GM18508 (cell line): ENCODE measurements around the gene RBBP8NL.

Experiments
- ATAC-seq: cut with Tn5 transposase; IDR thresholded peaks from one replicate; pipeline ENCODE4 v1.9.1; 2021; ENCODE audit warnings: moderate number of reproducible peaks; ENCODE audit not compliant: insufficient read depth, unreplicated experiment

Gene RBBP8NL

DNA sequence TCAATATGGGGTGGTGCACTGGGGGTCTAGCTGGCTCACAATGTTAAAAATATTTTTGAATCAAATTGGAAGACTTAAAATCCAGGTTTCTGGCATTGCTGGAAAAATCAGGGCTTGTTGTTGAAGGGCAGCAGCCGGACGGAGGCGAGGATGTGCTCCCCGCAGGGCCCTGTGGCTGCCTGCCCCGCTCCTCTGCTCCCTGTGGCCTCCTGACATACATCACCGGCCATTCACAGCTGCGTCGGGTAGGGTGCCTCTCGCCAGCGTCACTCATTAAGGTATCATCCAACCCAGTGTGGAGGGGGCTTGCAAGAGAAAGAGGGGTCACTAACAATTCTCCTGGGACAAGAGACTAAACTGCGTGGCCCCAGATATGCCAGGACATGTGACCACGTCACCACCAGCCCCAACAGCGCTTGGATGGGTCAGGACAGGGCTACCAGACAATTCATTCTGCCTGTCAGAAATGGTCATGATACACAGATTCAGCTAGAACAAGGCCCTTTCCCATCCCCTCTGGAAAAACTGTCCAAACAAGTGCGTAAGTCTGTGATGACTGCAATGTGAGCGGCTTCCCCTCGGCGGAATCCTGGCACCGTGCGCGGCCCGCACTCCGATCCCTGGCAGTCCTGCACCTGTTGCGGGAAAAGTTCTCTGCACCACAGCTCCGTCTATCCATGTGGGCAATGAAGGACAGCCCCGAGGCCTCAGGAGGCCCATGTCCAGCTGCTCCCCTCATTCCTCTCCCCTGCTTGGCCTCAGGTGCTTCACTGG, 36.5 kb upstream of the RBBP8NL start:
- ATAC-seq = no peak

DNA sequence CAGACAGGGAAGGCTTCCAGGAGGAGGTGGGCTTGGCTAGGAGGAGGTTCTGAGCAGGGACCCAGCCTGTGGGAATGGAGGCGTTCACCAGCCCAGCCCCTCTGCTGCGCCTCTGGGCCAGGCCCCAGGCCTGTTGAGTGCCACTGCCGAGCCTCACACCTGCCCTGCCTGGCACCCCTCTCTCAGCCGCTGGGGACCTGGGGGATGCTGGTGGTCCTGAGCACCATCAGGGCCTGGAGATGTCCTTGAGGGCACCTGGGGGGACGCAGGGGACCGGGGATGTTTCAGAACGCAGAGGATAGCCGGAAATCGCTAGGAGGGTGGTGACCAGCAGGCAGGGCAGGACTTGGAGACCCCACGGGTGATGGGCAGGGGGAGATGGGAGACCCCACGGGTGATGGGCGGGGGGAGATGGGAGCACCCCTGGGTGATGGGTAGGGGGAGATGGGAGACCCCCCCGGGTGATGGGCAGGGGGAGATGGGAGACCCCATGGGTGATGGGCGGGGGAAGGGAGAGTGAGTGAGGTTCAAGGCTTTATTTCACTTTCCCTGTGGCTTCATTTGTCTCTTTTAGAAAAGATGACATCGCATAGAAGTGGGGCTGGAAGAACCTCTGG, 35.7 kb upstream of the RBBP8NL start:
- ATAC-seq = no peak

DNA sequence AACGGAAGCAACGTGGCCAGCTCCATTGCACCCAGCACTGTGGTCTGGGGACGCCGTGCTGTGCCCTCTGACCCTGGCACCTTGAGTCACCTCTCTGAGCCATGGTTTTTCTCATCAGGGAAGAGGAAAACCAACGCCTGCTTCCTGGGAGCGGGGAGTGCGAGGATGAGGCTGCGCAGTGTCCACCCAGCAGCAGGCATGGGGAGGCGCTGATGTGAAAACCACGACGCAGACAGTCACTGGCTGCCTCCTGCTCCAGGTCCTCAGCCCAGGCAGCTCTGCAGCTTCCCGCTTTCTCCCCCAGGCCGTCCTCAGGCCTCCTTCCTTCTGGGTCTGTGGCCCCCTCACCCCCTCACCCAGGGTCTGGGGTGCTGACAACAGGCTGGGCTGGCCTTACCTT, 34.5 kb upstream of the RBBP8NL start:
- no peak for ATAC-seq

DNA sequence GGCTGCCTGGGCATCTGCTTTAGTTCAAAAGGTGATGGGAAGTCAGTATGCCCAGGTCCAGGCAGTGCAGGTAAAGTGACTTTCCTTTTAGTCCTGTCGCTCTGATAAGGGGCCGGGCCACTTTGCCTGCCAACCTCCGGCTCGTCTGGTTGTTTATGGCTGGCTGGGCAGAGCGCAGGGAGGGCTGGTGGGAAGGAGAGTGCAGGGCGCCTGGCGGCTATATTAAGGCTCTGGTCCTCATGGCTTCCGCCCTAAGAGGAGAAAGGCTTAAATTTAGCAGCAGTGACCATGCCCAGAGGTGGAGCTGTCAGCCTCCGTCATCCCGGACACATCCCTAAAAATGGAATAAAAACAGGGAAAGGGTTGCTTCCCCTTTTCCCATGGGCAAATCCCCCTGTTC, 33.8 kb upstream of the RBBP8NL start:
- no peak for ATAC-seq

DNA sequence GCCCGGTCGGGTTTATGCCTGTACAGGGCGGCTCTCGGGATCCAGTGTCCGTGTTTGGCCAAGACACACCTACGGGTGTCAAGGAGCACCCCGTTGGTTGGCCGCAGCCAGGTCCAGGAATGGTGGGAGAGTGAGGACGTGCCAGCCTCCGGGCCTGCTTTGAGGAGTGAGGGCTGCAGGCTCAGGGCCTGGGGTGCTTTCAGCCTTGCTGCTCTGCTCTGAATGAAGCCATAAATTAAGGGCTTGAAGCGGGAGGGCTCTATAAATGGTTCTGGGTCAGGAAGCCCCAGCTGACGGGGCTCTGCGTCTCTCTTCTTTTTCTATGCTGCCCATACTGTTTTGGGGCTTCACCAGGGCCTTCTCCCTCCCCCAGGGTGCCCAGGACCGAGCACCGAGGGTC, 33.3 kb upstream of the RBBP8NL start:
- no peak for ATAC-seq

DNA sequence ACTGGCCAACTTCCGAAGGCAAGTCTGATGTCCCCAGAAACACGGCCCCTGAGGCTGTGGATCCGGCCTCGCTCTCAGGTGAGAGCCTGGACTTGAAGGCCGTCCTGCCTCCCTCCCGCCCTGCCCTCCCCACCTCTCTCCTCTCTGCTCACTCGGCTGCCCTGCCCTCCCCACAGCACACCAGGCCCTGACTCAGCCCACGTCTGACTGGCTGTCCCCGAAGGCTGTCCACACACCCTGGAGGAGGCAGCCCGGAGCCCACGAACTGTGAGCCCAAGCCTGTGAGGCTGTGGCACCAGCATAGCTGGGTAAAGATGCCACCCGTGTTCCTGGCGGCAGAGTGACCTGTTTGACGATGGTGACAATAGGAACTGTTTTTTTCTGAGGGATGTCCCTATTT, 32.1 kb upstream of the RBBP8NL start:
- no peak for ATAC-seq

DNA sequence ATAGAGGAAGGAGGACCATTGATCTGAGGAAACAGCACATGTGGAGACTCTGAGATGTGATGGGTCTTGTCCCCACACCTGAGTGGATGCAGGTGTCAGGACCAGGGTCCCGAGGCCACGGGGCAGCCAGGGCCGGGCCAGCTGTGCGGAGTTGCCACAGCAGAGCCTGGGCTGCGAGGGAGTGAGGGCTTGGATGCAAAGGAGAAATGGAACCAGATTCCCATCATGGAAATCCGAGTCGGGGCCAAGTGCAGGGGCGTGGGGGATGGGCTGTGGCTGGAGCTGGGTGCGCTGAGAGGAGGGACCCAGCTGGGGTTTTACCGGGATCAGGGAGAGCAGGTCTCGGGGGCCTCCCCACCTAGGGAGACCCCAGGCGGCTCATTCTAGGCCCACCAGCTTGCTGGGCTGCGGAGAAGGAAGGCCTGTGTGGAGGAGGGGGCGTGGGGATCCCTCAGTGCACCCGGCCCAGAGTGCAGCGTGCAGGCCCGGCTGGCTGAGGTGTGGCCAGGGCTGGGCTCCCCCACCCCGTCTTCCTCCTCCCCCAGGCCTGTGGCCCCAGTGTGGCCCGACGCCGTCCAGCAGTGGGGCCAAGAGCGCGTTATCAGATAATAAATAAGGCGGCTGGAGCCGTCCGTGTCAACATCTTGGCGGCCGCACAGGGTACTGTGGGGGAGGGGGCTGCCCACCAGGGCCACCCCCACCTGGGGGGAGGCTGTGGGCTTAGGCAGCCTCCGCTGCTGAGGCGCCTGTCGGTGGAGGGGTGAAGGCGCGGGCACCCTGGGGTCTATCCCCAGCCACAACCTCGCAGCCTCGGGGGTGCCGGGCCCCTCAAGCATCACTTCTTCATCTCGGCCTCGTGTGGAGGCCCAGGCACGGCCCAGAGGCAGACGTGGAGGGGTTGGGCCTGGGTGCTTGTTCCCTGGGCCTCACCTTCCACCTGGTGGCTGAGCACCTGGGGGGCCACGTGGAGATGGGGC, 31.2 kb upstream of the RBBP8NL start:
- ATAC-seq = no peak

DNA sequence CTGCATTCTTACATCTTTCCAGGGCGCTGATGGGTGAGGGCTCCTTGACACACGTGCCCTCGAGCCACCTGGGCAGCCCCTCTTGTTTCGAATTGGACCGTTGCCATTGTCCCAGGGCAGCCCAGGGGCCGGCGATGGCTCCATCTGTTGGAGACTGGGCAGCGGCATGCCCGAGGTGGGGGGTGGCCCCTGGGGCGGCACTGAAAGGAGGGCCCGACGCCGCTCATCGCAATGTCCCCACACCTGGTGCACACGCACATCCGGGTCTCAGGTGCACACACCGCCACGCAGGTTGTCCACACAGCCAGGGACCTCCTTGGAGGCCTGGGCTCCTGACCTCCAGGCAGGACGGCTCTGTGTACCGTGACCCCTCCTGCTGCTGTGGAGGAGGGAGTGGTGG, 30.5 kb upstream of the RBBP8NL start:
- ATAC-seq = no peak

DNA sequence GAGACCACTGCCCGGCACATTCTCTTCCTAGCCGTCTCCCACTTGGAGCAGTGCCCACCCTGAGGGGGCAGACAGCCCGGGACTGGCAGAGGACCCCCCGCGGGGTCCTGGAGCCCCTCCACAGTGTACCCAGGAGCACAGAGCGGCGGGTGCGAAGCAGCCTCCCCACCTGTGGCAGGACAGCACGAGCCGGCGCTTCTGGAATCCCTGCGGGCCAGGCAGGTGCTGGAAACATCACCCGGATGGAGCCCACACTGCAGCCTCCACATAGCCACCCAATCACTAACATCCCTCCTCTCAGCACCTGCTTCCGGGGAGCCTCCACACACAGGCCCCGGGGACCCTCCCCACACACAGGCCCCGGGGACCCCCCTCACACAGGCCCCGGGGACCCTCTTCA, 29.8 kb upstream of the RBBP8NL start:
- no peak for ATAC-seq

DNA sequence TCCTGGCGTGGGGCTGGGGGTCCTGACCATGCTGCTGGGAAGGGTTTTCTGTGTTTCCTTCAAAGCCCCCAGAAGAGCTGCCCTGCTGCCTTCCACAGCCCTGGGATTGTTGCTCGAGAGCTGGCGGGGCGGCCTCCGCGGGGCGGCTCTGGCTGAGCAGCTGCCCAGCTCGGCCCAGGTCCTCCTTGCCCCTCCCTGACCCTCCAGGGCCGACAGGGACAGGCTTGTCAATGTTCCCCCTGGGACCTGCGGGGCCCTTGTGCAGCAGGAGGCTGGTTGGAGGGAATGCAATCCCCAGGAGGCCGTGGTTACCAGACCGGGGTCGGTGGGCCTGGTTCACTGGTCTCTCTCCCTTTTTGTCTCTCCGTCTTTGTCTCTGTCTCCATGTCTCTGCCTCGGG, 28.6 kb upstream of the RBBP8NL start:
- ATAC-seq = no peak

DNA sequence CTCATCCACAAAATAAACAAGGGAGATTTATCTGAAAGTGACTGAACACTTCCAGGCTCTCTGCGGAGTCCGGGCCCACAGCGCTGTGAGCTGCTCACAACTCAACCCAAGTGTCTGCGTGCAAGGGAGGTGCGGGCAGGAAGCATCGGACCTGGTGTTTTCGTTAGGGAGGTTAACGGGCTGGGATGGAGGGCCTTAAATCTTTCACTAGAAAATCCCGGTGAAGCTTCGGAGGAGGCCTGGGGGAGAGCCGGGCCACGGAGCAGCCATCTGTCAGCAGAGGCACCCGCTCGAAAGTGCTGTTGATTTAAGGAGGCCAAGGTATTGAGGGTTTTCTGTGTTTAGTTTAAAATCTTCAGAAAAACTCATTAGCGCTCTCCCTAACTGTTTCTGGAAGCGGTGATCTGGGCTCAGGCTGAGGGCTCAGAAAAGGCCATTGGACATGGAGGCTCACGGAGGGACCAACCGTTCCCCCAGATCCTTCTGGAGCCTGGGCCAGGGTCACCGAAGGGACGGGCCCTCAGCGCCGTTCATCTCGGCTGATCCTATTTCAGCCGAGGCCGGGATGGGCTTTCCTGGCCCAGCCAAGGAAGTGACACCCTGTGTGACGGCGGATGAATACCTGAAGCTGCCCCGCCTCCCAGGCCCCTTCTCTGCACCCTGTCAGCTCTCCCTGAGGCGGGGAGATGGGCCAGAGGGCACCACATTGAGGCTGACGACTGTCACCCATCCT, 27.7 kb upstream of the RBBP8NL start:
- no peak for ATAC-seq

DNA sequence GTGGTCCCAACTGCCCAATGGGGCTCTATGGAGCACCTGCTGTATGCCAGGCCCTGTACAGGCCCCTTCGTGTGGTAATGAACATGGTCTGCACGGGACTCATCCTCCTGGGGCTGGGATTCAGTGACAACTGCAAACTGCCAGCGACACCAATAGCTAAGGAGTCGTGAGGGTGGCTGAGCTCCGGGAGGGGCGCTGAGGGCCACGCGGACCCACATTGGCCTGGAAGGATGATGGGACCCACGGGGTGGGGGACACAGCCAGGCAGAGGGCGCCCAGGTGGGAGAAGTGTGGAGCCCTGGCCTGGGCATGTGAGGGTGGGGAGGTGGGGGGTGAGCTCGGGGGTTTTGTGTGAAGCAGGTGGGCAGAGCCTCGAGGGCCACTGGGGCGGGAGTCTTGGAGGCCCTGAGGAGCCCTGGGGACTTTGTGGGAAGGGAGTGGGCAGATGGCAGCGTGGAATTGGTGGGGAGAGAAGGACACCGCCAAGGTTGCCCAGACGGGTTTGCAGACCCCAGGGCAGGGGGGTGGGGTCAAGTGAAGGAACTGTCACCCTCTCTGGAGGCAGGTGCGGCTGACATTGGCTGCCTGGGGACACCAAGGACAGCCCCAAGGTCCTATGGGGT, 26.0 kb upstream of the RBBP8NL start:
- ATAC-seq = no peak

DNA sequence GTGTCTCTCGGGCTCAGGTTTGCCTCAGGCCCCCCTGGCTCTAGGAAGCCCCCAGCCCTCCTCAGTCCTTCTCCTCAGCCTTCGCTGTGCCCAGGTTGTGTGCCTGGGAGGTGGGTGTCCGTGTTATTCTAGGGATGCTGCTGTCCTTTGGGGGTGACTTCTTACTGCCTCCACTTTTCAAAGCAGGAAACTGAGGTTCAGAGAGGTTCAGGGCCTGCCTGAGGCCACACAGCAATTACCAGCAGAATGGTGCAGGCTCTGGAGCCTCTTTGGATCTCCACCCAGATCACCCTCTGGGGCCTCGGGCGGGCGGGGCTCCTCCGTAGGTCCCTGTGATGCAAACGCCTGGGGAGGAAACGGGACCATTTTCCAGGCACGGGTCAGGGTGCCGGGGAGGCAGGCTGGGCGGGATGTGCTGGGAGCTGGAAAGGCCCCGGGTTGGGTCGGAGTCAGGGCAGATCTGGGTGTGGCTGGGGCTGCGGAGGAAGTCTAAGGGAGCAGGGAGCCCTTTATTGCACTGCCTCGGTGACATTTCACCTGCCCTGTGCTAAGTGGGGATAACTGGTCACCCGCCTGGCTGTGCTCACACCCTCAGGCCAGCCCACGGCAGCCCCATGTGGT, 25.2 kb upstream of the RBBP8NL start:
- ATAC-seq = no peak

DNA sequence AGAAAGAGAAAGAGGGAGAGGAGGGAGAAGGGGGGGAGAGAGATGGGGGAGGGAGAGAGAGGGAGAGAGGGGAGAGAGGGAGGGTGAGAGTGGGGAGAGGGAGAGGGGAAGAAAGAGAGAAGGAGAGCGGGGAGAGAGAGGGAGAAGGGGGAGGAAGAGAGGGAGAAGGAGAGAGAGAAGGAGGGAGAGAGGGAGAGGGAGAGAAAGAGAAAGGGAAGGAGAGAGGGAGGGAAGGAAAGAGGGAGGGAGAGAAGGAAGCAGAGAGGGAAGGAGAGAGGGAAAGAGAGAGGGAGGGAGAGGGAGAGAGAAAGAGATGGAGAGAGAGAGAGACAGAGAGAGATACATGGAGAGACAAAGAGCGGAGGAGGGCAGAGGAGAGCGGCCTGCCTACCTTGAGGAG, 24.6 kb upstream of the RBBP8NL start:
- no peak for ATAC-seq

DNA sequence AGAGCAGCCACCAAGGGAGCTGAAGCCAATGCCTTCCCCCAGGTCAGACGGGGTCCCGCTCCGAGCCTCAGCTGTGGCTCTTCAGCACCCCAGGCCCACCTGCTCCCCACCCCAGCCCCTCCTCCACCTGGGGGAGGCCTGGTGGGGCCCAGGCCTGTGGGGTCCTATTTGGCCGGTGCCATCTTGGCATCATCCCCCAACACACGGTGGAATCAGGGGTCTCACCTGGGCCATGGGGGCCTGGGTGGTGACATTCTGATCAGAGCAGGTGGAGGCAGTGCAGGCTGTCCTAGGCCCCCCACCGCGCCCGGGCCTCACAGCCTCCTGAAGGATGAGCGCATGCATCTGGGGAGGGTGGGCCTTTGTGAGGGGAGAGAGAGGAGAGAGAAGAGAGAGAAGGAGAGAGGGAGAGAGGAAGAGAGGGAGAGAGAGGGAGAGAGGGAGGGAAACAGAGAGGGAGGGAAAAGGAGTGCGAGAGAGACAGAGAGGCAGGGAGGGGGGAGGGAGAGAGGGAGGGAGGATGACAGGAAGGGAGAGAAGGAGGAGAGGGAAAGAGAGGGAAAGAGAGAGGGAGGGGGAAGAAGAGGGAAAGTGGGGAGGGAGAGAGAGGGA, 23.9 kb upstream of the RBBP8NL start:
- ATAC-seq = no peak

DNA sequence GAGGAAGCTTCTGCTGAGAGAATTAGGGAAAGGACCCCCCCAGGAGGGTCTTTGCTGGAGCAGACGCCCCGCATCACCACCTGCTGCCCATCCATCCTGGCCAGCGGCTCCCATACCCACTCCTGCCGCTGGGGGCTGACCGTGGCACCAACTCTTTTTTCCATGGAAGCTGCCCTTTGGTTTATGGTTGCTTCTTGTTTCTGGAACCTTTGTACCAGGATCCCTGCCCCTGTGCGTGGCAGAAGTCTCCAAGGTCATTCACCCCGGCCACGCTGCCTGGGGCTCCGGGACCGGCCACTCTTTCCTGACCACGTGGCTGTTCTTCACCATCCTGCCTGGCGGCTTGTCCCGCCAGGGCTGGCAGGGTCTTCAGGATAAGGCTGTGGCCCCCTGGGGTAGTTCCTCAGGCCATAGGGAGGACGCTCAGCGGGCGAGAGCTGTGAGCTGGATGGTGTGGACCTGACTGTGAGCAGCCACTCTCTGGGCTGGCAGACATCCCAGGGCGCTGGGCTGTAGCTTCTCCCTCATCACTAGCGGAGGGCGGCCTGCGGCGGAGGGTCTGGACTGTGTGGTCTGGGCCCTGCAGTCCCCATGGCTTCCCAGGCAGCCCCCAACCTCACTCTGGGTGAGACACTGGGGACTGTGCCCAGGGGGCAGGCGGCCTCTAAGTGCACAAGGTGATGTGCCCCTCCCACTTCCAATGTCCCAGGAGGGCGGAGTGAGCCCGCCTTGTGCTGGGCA, 22.8 kb upstream of the RBBP8NL start:
- ATAC-seq = no peak

DNA sequence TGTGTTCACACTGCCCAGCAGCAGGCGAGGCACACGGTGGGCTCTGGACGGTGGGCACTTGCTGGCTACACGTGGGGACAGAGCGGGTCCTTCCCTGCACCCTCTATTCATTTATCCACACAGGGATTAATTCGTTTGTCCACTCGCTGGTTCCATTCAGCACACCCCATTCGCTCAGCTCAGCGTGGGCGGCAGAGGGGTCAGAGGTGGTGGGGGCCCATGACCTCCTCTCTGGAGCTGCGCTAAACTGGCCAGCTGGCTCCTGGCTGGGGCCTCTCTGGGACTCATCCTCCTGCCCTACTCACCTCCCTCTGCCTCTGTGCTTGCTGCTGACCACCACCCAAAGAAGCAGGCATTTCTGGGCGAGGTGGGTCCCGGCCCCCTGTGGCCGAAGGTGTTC, 21.4 kb upstream of the RBBP8NL start:
- no peak for ATAC-seq

DNA sequence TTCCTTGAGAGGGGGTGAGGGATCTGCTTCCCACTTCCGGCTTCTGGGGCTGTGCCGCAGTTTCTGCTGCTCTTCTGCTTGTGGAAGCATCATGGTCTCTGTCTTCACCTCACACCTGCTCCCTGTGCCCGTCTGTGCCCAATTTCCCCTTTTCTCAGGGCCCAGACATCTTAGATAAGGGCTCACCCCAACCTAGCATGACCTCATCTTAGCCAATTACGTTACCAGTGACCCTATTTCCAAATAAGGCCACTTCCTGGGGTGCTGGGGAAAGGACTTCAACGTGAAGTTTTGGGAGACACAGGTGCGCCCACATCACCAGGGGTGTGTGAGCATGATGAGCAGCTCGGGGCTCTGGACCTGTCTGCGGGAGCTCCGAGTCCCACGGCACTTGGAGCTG, 20.7 kb upstream of the RBBP8NL start:
- ATAC-seq = no peak
